Measurements from ENCODE around the gene MARS1. TPM values are rescaled to one million over a fixed set of nuclear protein-coding genes. Genes with fewer than 3 reads are reported as not detected.

MARS1 gene
- total and polyA plus RNA-seq, 2 experiments from 2014 or later, result 266 to 351 TPM

- peaks cover 23% of the 10 kb centered on the region for H3K4me1 ChIP-seq (ENCODE audit: insufficient read depth)
- peaks cover 34% of the 10 kb centered on the region for H3K27me3 Mint-ChIP-seq (ENCODE audit: insufficient read depth, low read depth, poor library complexity)
- no peaks in the 10 kb centered on the region for H3K36me3 ChIP-seq (ENCODE audit: insufficient read depth)
- no peaks in the 10 kb centered on the region for H3K27me3 ChIP-seq (ENCODE audit: insufficient read depth)
- H3K4me2 ChIP-seq, result peak overlapping the region; percentile 100
- peak overlapping the region; percentile 82 for H3K4me3 Mint-ChIP-seq
- peak overlapping the region; percentile 100 for H3K27ac ChIP-seq (ENCODE audit: low read depth)
- H3K4me1 Mint-ChIP-seq, result peaks cover 33% of the 10 kb centered on the region
- H3K36me3 Mint-ChIP-seq (ENCODE audit: low read depth), result peaks cover 24% of the 10 kb centered on the region
- peak overlapping the region; percentile 76 for H2AFZ ChIP-seq
- no peaks in the 10 kb centered on the region for H3K9me2 ChIP-seq (ENCODE audit: insufficient read depth)
- TF ChIP-seq EZH2phosphoT487 (IDR thresholded peaks at IDR 0.05; ENCODE audit: unreplicated experiment) (no peak), POLR2AphosphoS5 (IDR thresholded peaks at IDR 0.05; ENCODE audit: low read depth) (peak; percentile 5; the same call in 1 of the 2 replicates)
- peaks cover 19% of the 10 kb centered on the region for H3K79me2 ChIP-seq (replicated peaks; ENCODE audit: insufficient read depth)
- H3K27ac Mint-ChIP-seq, result peak overlapping the region; percentile 99
- H3F3A ChIP-seq (replicated peaks; ENCODE audit: low read depth), result peaks cover 23% of the 10 kb centered on the region
- H4K20me1 ChIP-seq (replicated peaks; ENCODE audit: insufficient read depth), result no peaks in the 10 kb centered on the region; the same call in 1 of the 2 replicates
- DNase-seq (ENCODE audit: low spot score) (no peak), ATAC-seq (no peak)
- peak overlapping the region; percentile 97 for H3K4me3 ChIP-seq
- no peaks in the 10 kb centered on the region; the same call in 2 of the 3 replicates for H3K9me3 Mint-ChIP-seq
Observed at GRCh38 chr12:57461917-57462250, 26.0 kb upstream of the MARS1 start.

- Histone ChIP-seq H3K4me1 (ENCODE audit: insufficient read depth) (peaks cover 18% of the 10 kb centered on the region), H3K79me2 (replicated peaks; ENCODE audit: insufficient read depth) (peaks cover 14% of the 10 kb centered on the region), H3K9me2 (ENCODE audit: insufficient read depth) (no peaks in the 10 kb centered on the region), H3K27me3 (ENCODE audit: insufficient read depth) (no peaks in the 10 kb centered on the region), H2AFZ (peak overlapping the region; percentile 76; the same call in 1 of the 2 replicates), H4K20me1 (replicated peaks; ENCODE audit: insufficient read depth) (no peaks in the 10 kb centered on the region; the same call in 1 of the 2 replicates), H3K27ac (ENCODE audit: low read depth) (peak overlapping the region; percentile 100), H3K4me2 (peak overlapping the region; percentile 100), H3K36me3 (ENCODE audit: insufficient read depth) (no peaks in the 10 kb centered on the region), H3K4me3 (peak overlapping the region; percentile 97), H3F3A (replicated peaks; ENCODE audit: low read depth) (peaks cover 22% of the 10 kb centered on the region)
- Mint-ChIP-seq H3K9me3 (no peaks in the 10 kb centered on the region; the same call in 2 of the 3 replicates), H3K27me3 (ENCODE audit: insufficient read depth, low read depth, poor library complexity) (peaks cover 34% of the 10 kb centered on the region), H3K4me3 (peak overlapping the region; percentile 82), H3K27ac (peak overlapping the region; percentile 99), H3K4me1 (peaks cover 28% of the 10 kb centered on the region), H3K36me3 (ENCODE audit: low read depth) (peaks cover 23% of the 10 kb centered on the region; the same call in 2 of the 3 replicates)
- TF ChIP-seq NANOG (IDR thresholded peaks at IDR 0.05; ENCODE audit: borderline replicate concordance) (no peak), CREB1 (CRISPR knock-in tag; IDR thresholded peaks at IDR 0.05; ENCODE audit: low read depth) (no peak), EZH2 (IDR thresholded peaks at IDR 0.05; ENCODE audit: low read depth, unreplicated experiment) (no peak), CTCF (conservative IDR thresholded peaks at IDR 0.05; ENCODE audit: low read depth in 2 of 2) (peak; percentile 96 to 99), POLR2AphosphoS5 (IDR thresholded peaks at IDR 0.05; ENCODE audit: low read depth) (peak; percentile 60), REST (IDR thresholded peaks at IDR 0.05; ENCODE audit: unreplicated experiment) (no peak)
- ATAC-seq (peak; percentile 53), DNase-seq (ENCODE audit: low spot score) (peak; percentile 94)
Observed at GRCh38 chr12:57462251-57462911, 25.5 kb upstream of the MARS1 start.

All from GM23338 (cell line).